HepG2 (cell line): ENCODE results near the gene DPEP1. TPM values are rescaled to one million over a fixed set of nuclear protein-coding genes. Genes with fewer than 3 reads are reported as not detected.
A peak's percentile ranks its signal among the peaks of the same experiment; 100 is the strongest.

Source experiments
- AFF4 ChIP-seq: sonication (generic); formaldehyde crosslinking; IDR thresholded peaks from 2 replicates; pipeline ENCODE4 v1.4.0; 2020; ENCODE audit warnings: missing genetic modification reagents
- CSRNP1 ChIP-seq: sonication (generic); formaldehyde crosslinking; IDR thresholded peaks from 2 replicates; pipeline ENCODE4 v1.8.1; 2023; ENCODE audit warnings: mild to moderate bottlenecking, missing genetic modification reagents
- FOXK2 ChIP-seq: fragments of 450-650 bp; IDR thresholded peaks from 2 replicates; pipeline ENCODE4 v1.6.1; 2016
- HBP1 ChIP-seq: IDR thresholded peaks from 2 replicates; pipeline ENCODE4 v1.6.1; 2016; ENCODE audit warnings: low read depth, control low read depth
- HCFC1 ChIP-seq: fragments of 150-350 bp; IDR thresholded peaks from 2 replicates; pipeline ENCODE4 v1.6.1; 2014; ENCODE audit warnings: low read depth, low read length
- LRRFIP1 ChIP-seq: sonication (generic); formaldehyde crosslinking; conservative IDR thresholded peaks from 2 replicates; pipeline ENCODE4 v1.4.0; 2020; ENCODE audit warnings: missing genetic modification reagents
- MIER3 ChIP-seq: IDR thresholded peaks from 2 replicates; pipeline ENCODE4 v1.6.1; 2016; ENCODE audit warnings: missing compliant biosample characterization, borderline replicate concordance
- RAD51 ChIP-seq: fragments of 450-650 bp; IDR thresholded peaks from 2 replicates; pipeline ENCODE4 v1.6.1; 2016; ENCODE audit warnings: borderline replicate concordance
- SRSF1 ChIP-seq: fragments of 200-400 bp; formaldehyde crosslinking; optimal IDR thresholded peaks from 2 replicates; pipeline ENCODE3; 2017; ENCODE audit warnings: mild to moderate bottlenecking, low read depth, low read length, moderate library complexity
- SSRP1 ChIP-seq: IDR thresholded peaks from 2 replicates; pipeline ENCODE4 v1.6.1; 2016; ENCODE audit warnings: control low read depth
- THAP7 ChIP-seq: sonication (generic); formaldehyde crosslinking; IDR thresholded peaks from 2 replicates; pipeline ENCODE4 v1.8.1; 2023; ENCODE audit warnings: mild to moderate bottlenecking, missing genetic modification reagents
- ZNF276 ChIP-seq: sonication (generic); formaldehyde crosslinking; IDR thresholded peaks from 2 replicates; pipeline ENCODE4 v1.4.0; 2020; ENCODE audit warnings: mild to moderate bottlenecking, low read depth, missing genetic modification reagents
- ZNF296 ChIP-seq: sonication (generic); formaldehyde crosslinking; conservative IDR thresholded peaks from 2 replicates; pipeline ENCODE4 v1.5.0; 2020; ENCODE audit warnings: mild to moderate bottlenecking, missing genetic modification reagents
- ZNF382 ChIP-seq: sonication (generic); formaldehyde crosslinking; IDR thresholded peaks from 2 replicates; pipeline ENCODE4 v1.5.0; 2020; ENCODE audit warnings: missing genetic modification reagents, mild to moderate bottlenecking, borderline replicate concordance
- ZSCAN25 ChIP-seq: sonication (generic); formaldehyde crosslinking; IDR thresholded peaks from 2 replicates; pipeline ENCODE4 v1.8.0; 2022; ENCODE audit warnings: mild to moderate bottlenecking, missing genetic modification reagents
- polyA plus RNA-seq, 8 experiments: library from polyadenylated mRNA; depleted of rRNA in 3 of 8; stranded (reverse) in 7 of 8; unstranded in 1 of 8; fragments of >200 nt; fragmentation: Illumina TruSeq in 4 of 8; extraction: Trizol in 4 of 8; gene quantifications; 2 replicates each; pipeline versions ENCODE4 v1.2.1 to v1.2.3, GENCODE V29; 2011 to 2016; ENCODE audit warnings: low read depth in 4 of 8, missing spikeins in 1 of 8, mixed read lengths in 1 of 8; ENCODE audit not compliant: insufficient read depth in 1 of 8
- total RNA-seq, 5 experiments: library from RNA; depleted of rRNA; stranded (reverse); fragments of >200 nt; fragmentation: Illumina TruSeq; extraction: Trizol; gene quantifications; 2 replicates each; pipeline ENCODE4 v1.2.3, GENCODE V29; 2016; ENCODE audit warnings: low read depth in 1 of 5

DPEP1 gene
- total and polyA plus RNA-seq, 2 of the 13 experiments (the other 11 are each of a cell fraction or from before 2014, with no cell fraction given): 37.6 to 52.2 TPM

- TF ChIP-seq MIER3 (CRISPR knock-in tag) (peak; percentile 97), FOXK2 (peak; percentile 99), ZNF296 (CRISPR knock-in tag) (no peak; the same call in 1 of the 2 replicates), HCFC1 (no peak), ZSCAN25 (CRISPR knock-in tag) (peak; percentile 94), RAD51 (peak; percentile 39; the same call in 1 of the 2 replicates), CSRNP1 (CRISPR knock-in tag) (peak; percentile 99), ZNF276 (CRISPR knock-in tag) (peak; percentile 98), SSRP1 (0 out of 2 replicates have a peak, but pooled peaks have one; percentile 59), SRSF1 (no peak), HBP1 (CRISPR knock-in tag) (peak; percentile 98), ZNF382 (CRISPR knock-in tag) (no peak), AFF4 (CRISPR knock-in tag) (peak; percentile 49; the same call in 1 of the 2 replicates), LRRFIP1 (CRISPR knock-in tag) (no peak), THAP7 (CRISPR knock-in tag) (peak; percentile 51; the same call in 1 of the 2 replicates)
These were observed 73.9 kb downstream of the DPEP1 start (continued) for GRCh38 chr16:89687092-89687940.
